Sigmoid colon (tissue), 7 donors: ENCODE results near the gene TTC4. TPM values are rescaled to one million over a fixed set of nuclear protein-coding genes. Genes with fewer than 3 reads are reported as not detected.

Experiments used
- DNase-seq: peaks from one replicate; pipeline ENCODE4 v3.0.0-alpha.2; 2019
- H3K27ac ChIP-seq, 4 donors: fragments of 200-600 bp; sonication (generic); one replicate each; pipeline ENCODE4 v1.5.1; 2016 to 2019; ENCODE audit warnings: mild to moderate bottlenecking in 1 of 4
- H3K27me3 ChIP-seq, 3 donors: fragments of 200-600 bp; sonication (generic); one replicate each; pipeline ENCODE4 v1.5.1; 2019; ENCODE audit warnings: mild to moderate bottlenecking in 1 of 3
- H3K36me3 ChIP-seq, 4 donors: fragments of 200-600 bp; sonication (generic); one replicate each; pipeline ENCODE4 v1.5.1; 2016 to 2019
- H3K4me1 ChIP-seq, 4 donors: fragments of 200-600 bp; sonication (generic); one replicate each; pipeline ENCODE4 v1.5.1; 2017 to 2019
- H3K4me3 ChIP-seq, 4 donors: fragments of 200-600 bp; sonication (generic); one replicate each; pipeline ENCODE4 v1.5.1; 2017 to 2019; ENCODE audit warnings: mild to moderate bottlenecking in 2 of 4, moderate library complexity in 1 of 4
- H3K9me3 ChIP-seq, 4 donors: fragments of 200-600 bp in 3 of 4; sonication (generic) in 3 of 4; one replicate each; pipeline versions ENCODE4 v1.5.1 to v1.6.1; 2013 to 2019
- EP300 ChIP-seq, 4 donors: sonication (generic); formaldehyde crosslinking; IDR thresholded peaks; one replicate each; pipeline ENCODE4 v1.6.1; 2017; ENCODE audit warnings: antibody characterized with exemption in 4 of 4
- POLR2A ChIP-seq, 2 donors: fragments of 450-650 bp; IDR thresholded peaks; one replicate each; pipeline ENCODE4 v1.6.1; 2016; ENCODE audit warnings: antibody characterized with exemption in 2 of 2, mild to moderate bottlenecking in 2 of 2, moderate library complexity in 2 of 2
- POLR2AphosphoS5 ChIP-seq, 4 donors: sonication (generic); formaldehyde crosslinking; IDR thresholded peaks; one replicate each; pipeline ENCODE4 v1.6.1; 2017; ENCODE audit warnings: antibody characterized with exemption in 4 of 4
- WGBS, 2 donors: extraction: QIAGEN DNeasy Blood & Tissue Kit; methylation state at CpG; one replicate each; pipeline ENCODE4 v1.1.7; 2013; 5-methylcytosine and 5-hydroxymethylcytosine counted together
- intact Hi-C: fragments of 100-400 bp; cut with DNase I; formaldehyde crosslinking; loops from one replicate; pipeline ENCODE4 v1.15.1; 2023
- polyA plus RNA-seq, 3 donors: library from polyadenylated mRNA; stranded (reverse); fragments of 200-250 nt; gene quantifications; one replicate each; pipeline ENCODE4 v1.2.3, GENCODE V29; 2013
- total RNA-seq, 4 donors: library from RNA; depleted of rRNA; stranded (reverse); fragments of >200 nt; gene quantifications; one replicate each; pipeline ENCODE4 v1.1.0, GENCODE V29; 2016
- TF ChIP-seq, protein P1 (sequence below), 4 experiments: fragments of 450-650 bp in 3 of 4; fragments of 200-600 bp in 1 of 4; IDR thresholded peaks; one replicate each; pipeline ENCODE4 v1.5.1; 2016 to 2019; ENCODE audit warnings: antibody characterized with exemption in 4 of 4, mild to moderate bottlenecking in 3 of 4, moderate library complexity in 2 of 4
- donor health status: healthy with polysubstance abuse.
- donor health status: Bipolar disorder and iron deficiency.
- donor health status: healthy.

Gene TTC4
- total and polyA plus RNA-seq, 7 donors = 7.6 to 33.4 (median 15.0) TPM

DNA sequence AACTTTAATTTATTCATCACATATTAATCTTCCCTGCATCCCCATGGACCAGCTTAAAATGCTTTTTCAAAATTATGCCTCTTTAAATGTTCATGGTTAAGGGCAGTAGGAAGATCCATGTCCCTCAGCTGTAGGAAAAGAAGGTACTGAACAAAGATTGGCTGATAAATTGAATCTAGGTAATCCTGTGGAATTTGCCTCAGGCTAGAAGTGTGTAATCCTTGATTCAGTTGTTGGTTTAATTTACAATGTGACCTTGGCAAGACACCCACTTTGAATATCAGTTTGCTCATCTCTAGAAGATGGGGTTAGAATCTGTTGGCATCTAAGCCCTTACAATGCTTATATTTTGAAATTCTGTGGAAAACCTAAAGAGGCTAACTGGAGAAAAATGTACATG is 6.1 kb downstream of the TTC4 start:
- Histone ChIP-seq H3K9me3 (no peaks in the 10 kb centered on the region), H3K27ac (no peak overlapping the region), H3K4me1 (peaks cover 0 to 5% (median 2%) of the 10 kb centered on the region in 4 donors), H3K4me3 (no peak overlapping the region), H3K27me3 (no peaks in the 10 kb centered on the region), H3K36me3 (peaks cover 11 to 93% (median 39%) of the 10 kb centered on the region in 4 donors)
- TF ChIP-seq EP300 (IDR thresholded peaks at IDR 0.05) = no peak
- no peak for TF ChIP-seq POLR2A (IDR thresholded peaks at IDR 0.05)
- TF ChIP-seq, protein P1, sequence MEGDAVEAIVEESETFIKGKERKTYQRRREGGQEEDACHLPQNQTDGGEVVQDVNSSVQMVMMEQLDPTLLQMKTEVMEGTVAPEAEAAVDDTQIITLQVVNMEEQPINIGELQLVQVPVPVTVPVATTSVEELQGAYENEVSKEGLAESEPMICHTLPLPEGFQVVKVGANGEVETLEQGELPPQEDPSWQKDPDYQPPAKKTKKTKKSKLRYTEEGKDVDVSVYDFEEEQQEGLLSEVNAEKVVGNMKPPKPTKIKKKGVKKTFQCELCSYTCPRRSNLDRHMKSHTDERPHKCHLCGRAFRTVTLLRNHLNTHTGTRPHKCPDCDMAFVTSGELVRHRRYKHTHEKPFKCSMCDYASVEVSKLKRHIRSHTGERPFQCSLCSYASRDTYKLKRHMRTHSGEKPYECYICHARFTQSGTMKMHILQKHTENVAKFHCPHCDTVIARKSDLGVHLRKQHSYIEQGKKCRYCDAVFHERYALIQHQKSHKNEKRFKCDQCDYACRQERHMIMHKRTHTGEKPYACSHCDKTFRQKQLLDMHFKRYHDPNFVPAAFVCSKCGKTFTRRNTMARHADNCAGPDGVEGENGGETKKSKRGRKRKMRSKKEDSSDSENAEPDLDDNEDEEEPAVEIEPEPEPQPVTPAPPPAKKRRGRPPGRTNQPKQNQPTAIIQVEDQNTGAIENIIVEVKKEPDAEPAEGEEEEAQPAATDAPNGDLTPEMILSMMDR (IDR thresholded peaks at IDR 0.05) = no peak
- no peak for TF ChIP-seq POLR2AphosphoS5 (IDR thresholded peaks at IDR 0.05)
- intact Hi-C loops = no loop called here
- no peak for DNase-seq

GRCh38 chr1:54723985-54724384 is 8.3 kb downstream of the TTC4 start:
- Histone ChIP-seq H3K36me3 (peaks cover 11 to 88% (median 39%) of the 10 kb centered on the region in 4 donors), H3K27me3 (no peaks in the 10 kb centered on the region), H3K9me3 (no peaks in the 10 kb centered on the region), H3K4me1 (peaks cover 0 to 16% (median 5%) of the 10 kb centered on the region in 4 donors), H3K27ac (no peak overlapping the region), H3K4me3 (no peak overlapping the region)
- TF ChIP-seq POLR2A (IDR thresholded peaks at IDR 0.05) = no peak
- TF ChIP-seq EP300 (IDR thresholded peaks at IDR 0.05) = no peak
- TF ChIP-seq, protein P1 (IDR thresholded peaks at IDR 0.05) = no peak
- no peak for TF ChIP-seq POLR2AphosphoS5 (IDR thresholded peaks at IDR 0.05)
- no peak for DNase-seq
- intact Hi-C loops = no loop called here

- peaks cover 0 to 18% (median 5%) of the 10 kb centered on the region in 4 donors for H3K4me1 ChIP-seq
- H3K9me3 ChIP-seq = no peaks in the 10 kb centered on the region
- TF ChIP-seq EP300 (IDR thresholded peaks at IDR 0.05) = no peak
- TF ChIP-seq POLR2AphosphoS5 (IDR thresholded peaks at IDR 0.05) = no peak
- TF ChIP-seq POLR2A (IDR thresholded peaks at IDR 0.05) = no peak
- TF ChIP-seq, protein P1 (IDR thresholded peaks at IDR 0.05) = no peak
- H3K4me3 ChIP-seq = no peak overlapping the region
- intact Hi-C loops = no loop called here
- WGBS, 2 donors = 96 to 98% methylated on average over 1 of the region's 1 CpG
- H3K27ac ChIP-seq = no peak overlapping the region
- no peaks in the 10 kb centered on the region for H3K27me3 ChIP-seq
- H3K36me3 ChIP-seq = peaks cover 11 to 88% (median 39%) of the 10 kb centered on the region in 4 donors
- no peak for DNase-seq
Measured at GRCh38 chr1:54724771-54725170, 9.1 kb downstream of the TTC4 start.

DNA sequence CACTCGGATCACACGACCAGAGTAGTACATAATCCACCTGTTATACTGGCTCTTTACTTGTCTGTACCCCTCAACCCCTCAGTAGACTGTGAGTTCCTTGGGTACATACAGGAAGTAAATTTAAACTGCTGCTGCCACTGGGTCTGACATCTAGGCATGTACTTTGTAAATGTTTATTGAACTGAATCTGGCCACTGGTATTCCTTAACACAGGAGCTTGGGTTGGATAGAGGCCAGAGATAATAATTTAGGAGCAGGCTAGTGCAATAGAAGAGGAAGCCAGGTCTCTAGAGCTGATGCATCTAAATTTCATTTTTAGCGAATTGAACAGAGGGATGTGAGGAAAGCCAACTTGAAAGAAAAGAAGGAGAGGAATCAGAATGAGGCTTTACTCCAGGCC is 12.4 kb downstream of the TTC4 start:
- Histone ChIP-seq H3K4me3 (no peak overlapping the region), H3K9me3 (no peaks in the 10 kb centered on the region), H3K36me3 (peaks cover 3 to 88% (median 37%) of the 10 kb centered on the region in 4 donors), H3K27me3 (no peaks in the 10 kb centered on the region), H3K27ac (peak overlapping the region in 3 of 4 donors; percentile 28 to 62 (median 32)), H3K4me1 (peaks cover 0 to 18% (median 5%) of the 10 kb centered on the region in 4 donors)
- intact Hi-C loops = no loop called here
- DNase-seq = no peak
- TF ChIP-seq POLR2A (IDR thresholded peaks at IDR 0.05) (no peak), POLR2AphosphoS5 (IDR thresholded peaks at IDR 0.05) (peak in 2 of 4 donors; percentile 37 to 39)
- WGBS, 2 donors = 68 to 81% methylated on average over 3 of the region's 3 CpGs

DNA sequence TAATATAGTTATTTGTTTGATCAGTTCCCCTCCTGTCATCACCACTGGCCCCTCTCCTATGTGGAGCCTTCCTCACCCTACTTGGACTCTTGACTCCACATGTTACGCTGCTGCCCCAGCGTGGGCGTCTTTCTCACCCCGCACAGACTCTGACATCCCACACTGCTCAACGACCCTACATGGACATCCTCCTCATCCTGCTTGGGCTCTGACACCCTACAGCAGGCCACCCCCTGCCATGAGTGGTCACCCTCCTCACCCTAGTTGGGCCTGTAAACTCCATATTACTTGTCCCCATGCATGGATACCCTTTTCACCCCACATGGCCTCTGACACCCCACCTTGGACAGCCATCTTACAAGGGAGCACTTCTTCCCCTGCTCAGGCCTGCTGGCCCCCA is 21.0 kb downstream of the TTC4 start:
- intact Hi-C loops = no loop called here
- Histone ChIP-seq H3K4me3 (no peak overlapping the region), H3K9me3 (no peaks in the 10 kb centered on the region), H3K27me3 (no peaks in the 10 kb centered on the region), H3K36me3 (peaks cover 12 to 90% (median 60%) of the 10 kb centered on the region in 4 donors), H3K4me1 (no peaks in the 10 kb centered on the region), H3K27ac (no peak overlapping the region)
- no peak for DNase-seq
- WGBS, 2 donors = 94 to 95% methylated on average over 5 of the region's 5 CpGs
- TF ChIP-seq POLR2A (IDR thresholded peaks at IDR 0.05) (no peak), EP300 (IDR thresholded peaks at IDR 0.05) (no peak), POLR2AphosphoS5 (IDR thresholded peaks at IDR 0.05) (no peak)
- TF ChIP-seq, protein P1 (IDR thresholded peaks at IDR 0.05) = no peak
